Measurements from ENCODE around the gene TENM4. TPM values are rescaled to one million over a fixed set of nuclear protein-coding genes. Genes with fewer than 3 reads are reported as not detected.

The TENM4 gene
- total RNA-seq, 1 donor from 2014 or later, result 50.7 TPM

DNA sequence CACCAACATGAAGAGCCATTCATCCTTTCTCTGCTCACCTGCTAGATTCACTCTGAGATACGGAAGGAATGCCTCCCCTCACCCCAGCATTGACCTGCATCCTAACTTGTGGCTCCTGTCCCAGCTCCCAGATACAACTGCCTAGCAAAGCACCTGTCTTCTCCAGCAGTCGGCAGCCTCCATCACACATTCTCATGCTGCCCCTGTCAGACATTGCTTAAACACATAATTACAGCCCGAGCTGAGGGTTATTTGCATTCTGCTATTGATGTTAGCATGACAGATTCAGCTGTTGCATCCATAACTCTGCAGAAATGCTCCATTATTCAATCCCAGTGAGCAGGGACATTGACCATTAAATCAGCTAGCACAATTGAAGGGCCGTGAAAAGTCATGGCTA, 681.8 kb downstream of the TENM4 start:
- TF ChIP-seq, protein P1, sequence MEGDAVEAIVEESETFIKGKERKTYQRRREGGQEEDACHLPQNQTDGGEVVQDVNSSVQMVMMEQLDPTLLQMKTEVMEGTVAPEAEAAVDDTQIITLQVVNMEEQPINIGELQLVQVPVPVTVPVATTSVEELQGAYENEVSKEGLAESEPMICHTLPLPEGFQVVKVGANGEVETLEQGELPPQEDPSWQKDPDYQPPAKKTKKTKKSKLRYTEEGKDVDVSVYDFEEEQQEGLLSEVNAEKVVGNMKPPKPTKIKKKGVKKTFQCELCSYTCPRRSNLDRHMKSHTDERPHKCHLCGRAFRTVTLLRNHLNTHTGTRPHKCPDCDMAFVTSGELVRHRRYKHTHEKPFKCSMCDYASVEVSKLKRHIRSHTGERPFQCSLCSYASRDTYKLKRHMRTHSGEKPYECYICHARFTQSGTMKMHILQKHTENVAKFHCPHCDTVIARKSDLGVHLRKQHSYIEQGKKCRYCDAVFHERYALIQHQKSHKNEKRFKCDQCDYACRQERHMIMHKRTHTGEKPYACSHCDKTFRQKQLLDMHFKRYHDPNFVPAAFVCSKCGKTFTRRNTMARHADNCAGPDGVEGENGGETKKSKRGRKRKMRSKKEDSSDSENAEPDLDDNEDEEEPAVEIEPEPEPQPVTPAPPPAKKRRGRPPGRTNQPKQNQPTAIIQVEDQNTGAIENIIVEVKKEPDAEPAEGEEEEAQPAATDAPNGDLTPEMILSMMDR (IDR thresholded peaks at IDR 0.05; ENCODE audit: partially characterized antibody, unreplicated experiment), result no peak
- no peak for DNase-seq
- H3K4me3 Mint-ChIP-seq (ENCODE audit: unreplicated experiment), result no peak overlapping the region
- no peaks in the 10 kb centered on the region for H3K36me3 Mint-ChIP-seq (ENCODE audit: unreplicated experiment)
- H3K27me3 Mint-ChIP-seq (ENCODE audit: unreplicated experiment), result peaks cover 3% of the 10 kb centered on the region
- no peaks in the 10 kb centered on the region for H3K4me1 Mint-ChIP-seq (ENCODE audit: low read depth, unreplicated experiment)
- no peak overlapping the region for H3K27ac Mint-ChIP-seq (ENCODE audit: unreplicated experiment)
- peaks cover 3% of the 10 kb centered on the region for H3K9me3 Mint-ChIP-seq (ENCODE audit: unreplicated experiment)

DNA sequence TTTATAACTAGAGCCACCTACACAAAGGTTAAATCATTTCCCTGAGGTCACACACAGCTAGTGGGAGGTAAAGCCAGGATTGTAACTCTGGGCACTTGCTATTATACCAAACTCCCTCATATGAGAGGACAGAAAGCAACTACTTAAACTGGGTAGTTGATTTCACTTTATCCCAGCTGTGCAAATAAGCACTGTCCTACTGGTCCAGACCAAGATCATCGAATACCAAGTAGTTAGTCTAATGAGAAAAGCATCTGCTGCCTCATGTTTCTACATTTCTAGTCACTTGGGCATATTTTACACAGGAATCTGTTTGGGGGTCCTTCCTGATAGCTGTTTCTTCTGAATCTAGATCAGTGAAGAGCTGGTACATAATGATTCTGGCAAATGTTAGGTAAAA, 687.5 kb downstream of the TENM4 start:
- H3K36me3 Mint-ChIP-seq (ENCODE audit: unreplicated experiment), result no peaks in the 10 kb centered on the region
- no peak for DNase-seq
- H3K4me1 Mint-ChIP-seq (ENCODE audit: low read depth, unreplicated experiment), result peaks cover 4% of the 10 kb centered on the region
- TF ChIP-seq, protein P1 (IDR thresholded peaks at IDR 0.05; ENCODE audit: partially characterized antibody, unreplicated experiment), result no peak
- peaks cover 1% of the 10 kb centered on the region for H3K9me3 Mint-ChIP-seq (ENCODE audit: unreplicated experiment)
- H3K27me3 Mint-ChIP-seq (ENCODE audit: unreplicated experiment), result peaks cover 5% of the 10 kb centered on the region
- no peak overlapping the region for H3K4me3 Mint-ChIP-seq (ENCODE audit: unreplicated experiment)
- no peak overlapping the region for H3K27ac Mint-ChIP-seq (ENCODE audit: unreplicated experiment)

DNA sequence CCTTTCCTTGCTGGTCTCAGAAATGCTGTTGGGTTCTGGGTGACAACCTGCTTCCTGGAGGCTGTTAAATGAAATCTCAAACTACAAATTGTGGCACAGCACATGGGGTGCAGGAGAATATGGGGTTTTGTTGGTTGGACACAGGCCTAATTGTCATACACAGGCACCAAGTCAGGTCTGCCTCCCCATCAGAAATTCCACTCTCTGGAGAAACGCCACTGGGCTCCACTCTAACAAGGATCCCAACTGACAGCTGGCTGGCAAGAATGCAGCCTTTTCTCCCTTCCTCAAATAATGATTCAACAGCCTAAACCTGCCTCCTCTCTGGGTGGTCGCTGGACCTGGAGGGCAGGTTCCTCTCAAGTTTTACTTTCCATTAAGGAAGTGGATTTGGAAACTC, 688.3 kb downstream of the TENM4 start:
- peaks cover 5% of the 10 kb centered on the region for H3K27me3 Mint-ChIP-seq (ENCODE audit: unreplicated experiment)
- H3K27ac Mint-ChIP-seq (ENCODE audit: unreplicated experiment), result no peak overlapping the region
- H3K9me3 Mint-ChIP-seq (ENCODE audit: unreplicated experiment), result peaks cover 1% of the 10 kb centered on the region
- no peak overlapping the region for H3K4me3 Mint-ChIP-seq (ENCODE audit: unreplicated experiment)
- no peak for DNase-seq
- peaks cover 4% of the 10 kb centered on the region for H3K4me1 Mint-ChIP-seq (ENCODE audit: low read depth, unreplicated experiment)
- TF ChIP-seq, protein P1 (IDR thresholded peaks at IDR 0.05; ENCODE audit: partially characterized antibody, unreplicated experiment), result no peak
- no peaks in the 10 kb centered on the region for H3K36me3 Mint-ChIP-seq (ENCODE audit: unreplicated experiment)

DNA sequence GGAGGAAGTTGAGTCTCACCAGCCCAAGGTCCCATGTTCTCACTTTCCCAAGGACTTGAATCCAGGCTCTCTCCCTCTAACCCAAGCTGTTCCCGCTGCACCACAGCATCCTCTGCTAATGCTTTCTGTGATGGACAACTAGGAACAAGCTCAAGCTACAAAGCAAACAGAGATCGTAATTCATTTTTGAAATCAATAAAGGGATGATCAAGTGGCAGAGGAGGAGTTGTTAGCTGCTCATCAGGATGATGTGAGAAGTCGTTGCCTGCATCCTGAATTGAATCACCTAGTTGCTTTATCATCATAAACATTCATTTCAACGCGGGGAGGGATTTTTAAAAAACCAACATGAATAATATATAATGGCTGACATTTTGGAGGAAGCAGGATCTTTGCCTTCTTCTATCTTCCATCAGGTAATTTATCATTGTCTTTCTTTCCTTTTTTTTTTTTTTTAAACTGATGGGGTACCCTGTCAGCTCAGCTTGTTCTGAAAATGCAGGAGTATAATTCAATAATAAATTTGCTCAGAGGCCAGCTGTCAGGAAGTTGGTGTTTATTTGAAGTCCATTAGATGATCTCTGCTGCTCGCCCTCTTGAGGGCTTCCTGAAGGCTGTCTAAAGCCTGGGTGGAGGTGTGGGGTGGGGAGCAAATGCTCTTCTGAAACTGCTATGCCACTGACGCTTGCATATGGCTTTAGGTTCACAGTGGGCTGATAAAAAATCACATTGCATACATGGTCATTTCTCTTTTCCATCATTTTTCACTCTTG, 691.7 kb downstream of the TENM4 start:
- Mint-ChIP-seq H3K4me1 (ENCODE audit: low read depth, unreplicated experiment) (peaks cover 9% of the 10 kb centered on the region), H3K36me3 (ENCODE audit: unreplicated experiment) (no peaks in the 10 kb centered on the region), H3K4me3 (ENCODE audit: unreplicated experiment) (no peak overlapping the region), H3K27me3 (ENCODE audit: unreplicated experiment) (peaks cover 2% of the 10 kb centered on the region), H3K9me3 (ENCODE audit: unreplicated experiment) (no peaks in the 10 kb centered on the region), H3K27ac (ENCODE audit: unreplicated experiment) (no peak overlapping the region)
- no peak for DNase-seq
- TF ChIP-seq, protein P1 (IDR thresholded peaks at IDR 0.05; ENCODE audit: partially characterized antibody, unreplicated experiment), result no peak

DNA sequence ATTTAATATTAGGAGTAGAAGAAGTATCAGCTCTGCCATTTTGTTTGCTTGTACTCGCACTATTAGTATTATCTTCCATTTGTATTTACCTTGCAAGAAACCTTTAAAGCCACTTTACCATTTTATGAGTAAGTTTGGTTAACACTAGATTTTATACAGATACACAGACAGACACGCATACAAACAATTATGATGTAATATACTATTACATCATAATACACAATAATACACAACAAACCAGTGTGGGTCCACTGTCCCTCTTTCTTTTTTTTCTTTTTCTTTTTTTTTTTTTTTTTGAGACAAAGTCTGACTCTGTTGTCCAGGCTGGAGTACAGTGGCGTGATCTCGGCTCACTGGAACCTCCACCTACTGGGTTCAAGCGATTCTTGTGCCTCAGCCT, 695.9 kb downstream of the TENM4 start:
- TF ChIP-seq, protein P1 (IDR thresholded peaks at IDR 0.05; ENCODE audit: partially characterized antibody, unreplicated experiment), result no peak
- Mint-ChIP-seq H3K4me3 (ENCODE audit: unreplicated experiment) (no peak overlapping the region), H3K36me3 (ENCODE audit: unreplicated experiment) (no peaks in the 10 kb centered on the region), H3K4me1 (ENCODE audit: low read depth, unreplicated experiment) (peaks cover 10% of the 10 kb centered on the region), H3K27ac (ENCODE audit: unreplicated experiment) (no peak overlapping the region), H3K9me3 (ENCODE audit: unreplicated experiment) (no peaks in the 10 kb centered on the region), H3K27me3 (ENCODE audit: unreplicated experiment) (no peaks in the 10 kb centered on the region)
- DNase-seq, result no peak
